ENCODE measurements around the gene DGKH. TPM values are rescaled to one million over a fixed set of nuclear protein-coding genes. Genes with fewer than 3 reads are reported as not detected.

Gene DGKH
- total and polyA plus RNA-seq, 9 of the 15 experiments (the other 6 are each of a cell fraction or from before 2014, with no cell fraction given), result 0.38 to 4.4 (median 3.1) TPM

DNA sequence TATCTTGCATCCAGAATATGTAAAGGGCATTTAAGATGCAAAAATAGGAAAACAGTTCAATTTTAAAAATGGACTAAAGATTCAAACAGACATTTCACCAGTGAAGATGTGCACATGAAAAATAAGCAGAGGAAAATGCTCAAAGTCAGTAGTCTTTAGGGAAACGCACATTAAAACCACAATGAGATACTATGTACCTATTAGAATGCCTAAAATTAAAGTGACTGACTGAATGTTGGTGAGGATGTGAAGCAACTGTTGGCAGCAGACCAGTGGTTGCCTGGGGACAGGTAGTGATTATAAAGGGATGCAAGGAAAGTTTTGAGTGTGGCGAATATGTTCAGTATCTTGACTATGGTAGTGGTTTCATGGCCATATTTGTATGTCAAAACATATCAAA, 75.2 kb downstream of the DGKH start:
- in situ Hi-C loops (cut with MboI), result loop anchor here (25.0 kb wide), 1 partner anchor 711 kb away; no protein-coding TSS in a partner anchor
- H3K79me2 ChIP-seq (ENCODE audit: control insufficient read depth, insufficient read depth, low read length), result no peaks in the 10 kb centered on the region; the same call in 2 of the 3 replicates
- no peak for ATAC-seq
- ChIA-PET POLR2A (no interaction called here), CTCF (ENCODE audit: low intra/inter-chr PET ratio) (no interaction called here)
- no peak for DNase-seq (ENCODE audit: extremely low read depth in 1 of 4, low spot score in 3 of 4)
- FAIRE-seq, result no peak
- H3K36me3 ChIP-seq (ENCODE audit: control insufficient read depth, insufficient read depth, low read length), result no peaks in the 10 kb centered on the region
- H3K9ac ChIP-seq (ENCODE audit: insufficient read depth in 1 of 2, low read depth in 2 of 2, low read length in 2 of 2), result no peak overlapping the region
- no peaks in the 10 kb centered on the region for H4K20me1 ChIP-seq (replicated peaks; ENCODE audit: control insufficient read depth, insufficient read depth, low read length)
- H3K9me3 ChIP-seq (replicated peaks; ENCODE audit: control insufficient read depth, insufficient read depth, low read depth, low read length), result no peaks in the 10 kb centered on the region
- H3K4me2 ChIP-seq (ENCODE audit: insufficient read depth, low read length), result no peak overlapping the region
- no peak overlapping the region for H3K4me3 ChIP-seq
- H3K9me1 ChIP-seq (ENCODE audit: control insufficient read depth, insufficient read depth, low read length), result no peaks in the 10 kb centered on the region
- intact Hi-C loops (cut with micrococcal nuclease), result no loop called here
- WGBS (ENCODE audit: insufficient coverage, low coverage, missing lambda C conversion rate), result 69% methylated on average over 2 of the region's 2 CpGs
- BruUV-seq (replicated peaks), result no TSS peak
- no peak for TF ChIP-seq HNRNPUL1 (IDR thresholded peaks at IDR 0.05; ENCODE audit: low read length)
- no peak for TF ChIP-seq PCBP2 (IDR thresholded peaks at IDR 0.05; ENCODE audit: low read depth, low read length, poor library complexity, severe bottlenecking)
- TF ChIP-seq PML (IDR thresholded peaks at IDR 0.05; ENCODE audit: low read length), result no peak
- TF ChIP-seq ZC3H8 (IDR thresholded peaks at IDR 0.05), result no peak
- no peak for TF ChIP-seq ZNF507 (tag; conservative IDR thresholded peaks at IDR 0.05)
- TF ChIP-seq RNF2 (IDR thresholded peaks at IDR 0.05), result no peak
- TF ChIP-seq, protein P1, sequence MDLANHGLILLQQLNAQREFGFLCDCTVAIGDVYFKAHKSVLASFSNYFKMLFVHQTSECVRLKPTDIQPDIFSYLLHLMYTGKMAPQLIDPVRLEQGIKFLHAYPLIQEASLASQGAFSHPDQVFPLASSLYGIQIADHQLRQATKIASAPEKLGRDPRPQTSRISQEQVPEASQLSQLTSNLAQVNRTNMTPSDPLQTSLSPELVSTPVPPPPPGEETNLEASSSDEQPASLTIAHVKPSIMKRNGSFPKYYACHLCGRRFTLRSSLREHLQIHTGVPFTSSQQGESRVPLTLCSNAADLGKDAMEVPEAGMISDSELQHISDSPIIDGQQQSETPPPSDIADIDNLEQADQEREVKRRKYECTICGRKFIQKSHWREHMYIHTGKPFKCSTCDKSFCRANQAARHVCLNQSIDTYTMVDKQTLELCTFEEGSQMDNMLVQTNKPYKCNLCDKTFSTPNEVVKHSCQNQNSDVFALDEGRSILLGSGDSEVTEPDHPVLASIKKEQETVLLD (IDR thresholded peaks at IDR 0.05), result no peak
- TF ChIP-seq SMAD2 (IDR thresholded peaks at IDR 0.05; ENCODE audit: low read depth, low read length), result no peak
- TF ChIP-seq CREBBP (IDR thresholded peaks at IDR 0.05; ENCODE audit: low read depth, low read length), result no peak
- TF ChIP-seq ESRRB (CRISPR knock-in tag; IDR thresholded peaks at IDR 0.05; ENCODE audit: borderline replicate concordance), result no peak
- no peak for TF ChIP-seq RCOR1 (IDR thresholded peaks at IDR 0.05; ENCODE audit: borderline replicate concordance in 1 of 2, low read depth in 2 of 2, low read length in 2 of 2)
- no peak for TF ChIP-seq NFXL1 (CRISPR knock-in tag; IDR thresholded peaks at IDR 0.05)
- no peak for TF ChIP-seq DIDO1 (tag; IDR thresholded peaks at IDR 0.05; ENCODE audit: low read depth)
- TF ChIP-seq GTF2A2 (tag; IDR thresholded peaks at IDR 0.05), result no peak
- no peak overlapping the region for H2AFZ ChIP-seq (ENCODE audit: low read depth, low read length)
- no peak overlapping the region for H3K27ac ChIP-seq (ENCODE audit: extremely low read depth, low read depth, low read length)
- H3K27me3 ChIP-seq (ENCODE audit: control insufficient read depth in 2 of 2, insufficient read depth in 2 of 2, low read length in 2 of 2), result no peaks in the 10 kb centered on the region
- no peaks in the 10 kb centered on the region for H3K4me1 ChIP-seq (replicated peaks in 1 of 2; ENCODE audit: control insufficient read depth in 2 of 2, insufficient read depth in 2 of 2, low read length in 2 of 2)

Data from K562 (cell line).